Neural progenitor cell (in vitro differentiated cells): Measurements from ENCODE around the gene S100A9.

ENCODE experiments used
- CTCF ChIP-seq: fragments of 200-600 bp; sonication (generic); IDR thresholded peaks from 2 replicates; pipeline ENCODE4 v1.5.1; 2017; ENCODE audit warnings: antibody characterized with exemption, mild to moderate bottlenecking
- EZH2 ChIP-seq: fragments of 200-600 bp; sonication (generic); IDR thresholded peaks from 2 replicates; pipeline ENCODE4 v1.6.1; 2017; ENCODE audit warnings: antibody characterized with exemption, mild to moderate bottlenecking, moderate library complexity

- TF ChIP-seq CTCF (no peak), EZH2 (no peak)
Measured at GRCh38 chr1:153336650-153337049, 21.0 kb upstream of the S100A9 start.
